ENCODE results near the gene AKAP13.

GRCh38 chr15:85758655-85758978 is 378.2 kb downstream of the AKAP13 start:
- no peak for TF ChIP-seq CTCF (conservative IDR thresholded peaks at IDR 0.05)
- no peak for TF ChIP-seq ZFX (IDR thresholded peaks at IDR 0.05)

Data from C4-2B (cell line).